Cortex of kidney (tissue), 1 donor: ENCODE results near the gene RAB18.
"Not testable (repeated sequence)": the region's sequence is repeated elsewhere in the genome, so short reads cannot be mapped to it uniquely, and the experiment has no call there.

ENCODE experiments used
- DNase-seq: peaks from one replicate; lab custom pipeline; 2025; lab: John Stamatoyannopoulos, UW

Gene RAB18

DNA sequence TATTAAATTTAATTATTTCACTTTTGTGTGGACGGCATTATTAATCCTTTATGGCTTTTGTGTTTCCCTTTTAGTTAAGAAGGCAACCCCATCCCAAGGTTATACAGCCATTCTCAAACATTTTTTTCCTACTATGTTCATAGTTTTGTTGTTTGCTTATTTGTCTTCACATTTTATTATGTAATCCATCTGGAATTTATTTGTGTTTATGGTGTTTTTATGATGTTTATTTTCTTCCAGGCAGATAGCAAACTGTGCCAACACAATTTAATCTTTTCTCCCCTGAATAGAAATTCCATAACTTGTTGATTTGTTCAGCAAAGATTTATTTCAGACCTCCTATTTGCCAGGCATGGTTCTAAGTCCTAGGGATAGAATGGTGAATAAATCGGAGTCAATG lies 42.9 kb downstream of the RAB18 start:
- no peak for DNase-seq

DNA sequence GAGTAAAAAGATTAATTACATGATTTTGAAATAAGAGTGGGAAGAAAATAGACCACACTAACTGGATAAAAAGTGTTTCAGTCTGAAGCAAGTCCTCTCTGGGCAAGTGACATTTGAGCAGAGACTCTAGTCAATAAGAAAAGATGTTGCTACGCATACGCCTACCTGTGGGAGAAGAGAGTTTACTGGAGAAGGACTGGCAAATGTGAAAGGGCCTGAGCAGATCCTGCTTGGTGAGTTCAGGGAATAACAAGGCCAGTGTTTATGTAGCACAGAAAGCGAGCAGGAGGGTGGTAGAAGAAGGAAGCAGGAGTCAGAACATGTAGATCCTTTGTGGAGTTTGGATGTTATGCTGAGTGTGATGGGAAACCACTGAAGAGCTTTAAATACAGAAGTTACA lies 43.4 kb downstream of the RAB18 start:
- no peak for DNase-seq

- DNase-seq: no peak
Observed at GRCh38 chr10:27550823-27551222, 46.7 kb downstream of the RAB18 start.

DNA sequence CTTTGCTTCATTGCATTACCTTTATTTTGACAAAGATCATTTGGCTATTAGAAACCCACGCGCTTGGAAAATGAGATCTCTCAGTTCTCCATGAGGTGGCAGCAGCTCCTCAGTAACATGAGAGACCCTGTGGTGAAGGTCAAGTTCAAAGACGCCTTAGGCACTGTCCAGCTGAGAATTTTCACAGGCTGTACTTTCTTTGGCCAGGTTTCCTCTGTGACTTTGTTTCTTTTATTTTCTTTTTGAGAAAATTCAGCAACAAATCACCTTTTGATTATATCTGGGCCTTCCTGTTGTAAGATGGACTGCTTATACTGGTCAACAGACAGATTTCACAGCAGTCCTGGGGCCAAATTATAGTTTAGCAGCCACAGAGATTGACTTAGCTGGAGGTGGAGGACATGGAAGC lies 54.5 kb downstream of the RAB18 start:
- no peak for DNase-seq

GRCh38 chr10:27561334-27561733 lies 57.2 kb downstream of the RAB18 start:
- DNase-seq: no peak

- no peak for DNase-seq
Observed at GRCh38 chr10:27564398-27564797, 60.3 kb downstream of the RAB18 start.

GRCh38 chr10:27564880-27565279 lies 60.8 kb downstream of the RAB18 start:
- no peak for DNase-seq

- no peak for DNase-seq
Observed at GRCh38 chr10:27568196-27569175, 64.4 kb downstream of the RAB18 start.

- DNase-seq: no peak
Observed at GRCh38 chr10:27569946-27570345, 65.8 kb downstream of the RAB18 start.

- DNase-seq: not testable (repeated sequence)
Observed at GRCh38 chr10:27577038-27577437, 72.9 kb downstream of the RAB18 start.

GRCh38 chr10:27578316-27578715 lies 74.2 kb downstream of the RAB18 start:
- DNase-seq: no peak

DNA sequence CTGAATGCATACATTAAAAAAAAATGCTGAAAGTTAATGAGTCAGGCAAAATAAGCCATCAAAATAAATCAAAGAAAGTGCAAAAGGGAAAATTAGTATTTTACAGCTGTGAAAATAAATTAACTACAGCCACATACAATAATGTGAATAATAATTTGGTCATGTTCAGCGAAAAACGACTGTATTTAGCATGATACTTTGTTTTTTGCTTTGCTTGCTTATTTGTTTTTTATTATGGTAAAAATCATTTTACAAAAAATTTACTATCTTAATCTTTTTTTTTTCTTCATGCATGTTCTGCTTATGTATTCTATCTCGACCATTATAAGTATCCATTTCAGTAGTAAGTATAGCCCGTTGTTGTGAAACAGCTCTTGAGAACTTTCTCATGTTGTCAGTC lies 77.1 kb downstream of the RAB18 start:
- no peak for DNase-seq

DNA sequence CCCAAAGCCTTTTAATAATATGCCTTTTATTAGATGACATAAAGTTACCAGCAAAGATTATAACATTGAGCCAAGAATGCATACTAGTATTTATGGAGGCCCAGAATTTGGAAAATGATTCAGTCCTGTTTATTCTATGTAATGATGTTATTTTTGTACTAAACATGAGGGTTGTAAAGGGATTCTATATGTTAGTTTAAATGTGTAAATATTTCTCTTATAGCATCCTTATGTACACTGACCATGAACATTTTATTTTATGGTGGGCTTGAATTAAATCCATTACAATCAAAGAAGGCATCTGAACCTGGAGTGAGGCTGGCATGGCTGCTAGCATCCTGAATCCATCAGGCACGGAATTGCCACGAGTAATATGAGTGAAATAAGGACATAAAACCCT lies 80.2 kb downstream of the RAB18 start:
- no peak for DNase-seq
